ENCODE results near the gene USP22. TPM values are rescaled to one million over a fixed set of nuclear protein-coding genes. Genes with fewer than 3 reads are reported as not detected.

Gene USP22
- total RNA-seq, 1 donor from 2014 or later: 378 TPM

DNA sequence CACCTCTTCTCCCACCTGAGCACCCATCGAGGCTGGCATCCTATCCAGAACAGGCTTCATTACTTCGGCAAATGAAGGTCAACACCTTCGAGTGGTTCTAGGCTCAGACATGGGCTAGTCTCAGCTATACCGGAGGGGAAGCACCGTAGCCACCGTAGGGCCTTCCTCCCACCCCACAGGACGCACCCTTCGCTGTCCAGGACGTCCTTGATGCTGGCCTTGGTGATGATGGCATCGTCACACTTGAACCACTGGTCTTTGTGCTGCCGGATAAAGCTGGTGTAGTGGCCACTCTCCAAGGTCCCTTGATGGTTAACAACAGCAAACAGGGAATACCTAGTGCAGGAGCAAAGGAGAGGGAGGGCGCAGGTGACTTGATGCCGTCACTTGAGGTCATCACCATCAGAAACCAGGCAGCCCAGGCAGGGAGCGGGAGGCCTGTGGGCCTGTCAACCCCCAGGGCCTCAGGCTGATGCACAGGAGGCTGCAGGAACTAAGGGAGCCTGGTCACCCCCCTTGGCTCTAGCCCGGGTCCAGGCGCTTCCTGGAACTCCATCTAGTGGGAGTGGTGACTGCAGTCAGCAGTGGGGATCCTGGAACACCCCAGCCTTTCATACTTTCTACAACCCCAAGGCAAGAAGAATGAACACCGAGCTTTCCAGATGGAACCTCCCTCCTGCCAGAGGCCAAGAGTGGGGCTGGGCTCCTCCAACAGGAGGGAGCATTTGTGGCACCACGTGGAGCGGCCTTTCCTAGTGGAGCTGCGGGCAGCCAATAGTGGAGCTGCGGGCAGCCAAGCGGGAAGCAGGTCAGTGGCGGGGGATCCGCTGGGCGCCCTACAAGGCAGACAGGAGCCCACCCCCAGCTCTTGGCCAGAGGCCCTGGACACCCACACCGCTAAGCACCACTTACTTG, 38.5 kb downstream of the USP22 start:
- DNase-seq (ENCODE audit: low spot score in 2 of 2) (no peak), FAIRE-seq (no peak)

DNA sequence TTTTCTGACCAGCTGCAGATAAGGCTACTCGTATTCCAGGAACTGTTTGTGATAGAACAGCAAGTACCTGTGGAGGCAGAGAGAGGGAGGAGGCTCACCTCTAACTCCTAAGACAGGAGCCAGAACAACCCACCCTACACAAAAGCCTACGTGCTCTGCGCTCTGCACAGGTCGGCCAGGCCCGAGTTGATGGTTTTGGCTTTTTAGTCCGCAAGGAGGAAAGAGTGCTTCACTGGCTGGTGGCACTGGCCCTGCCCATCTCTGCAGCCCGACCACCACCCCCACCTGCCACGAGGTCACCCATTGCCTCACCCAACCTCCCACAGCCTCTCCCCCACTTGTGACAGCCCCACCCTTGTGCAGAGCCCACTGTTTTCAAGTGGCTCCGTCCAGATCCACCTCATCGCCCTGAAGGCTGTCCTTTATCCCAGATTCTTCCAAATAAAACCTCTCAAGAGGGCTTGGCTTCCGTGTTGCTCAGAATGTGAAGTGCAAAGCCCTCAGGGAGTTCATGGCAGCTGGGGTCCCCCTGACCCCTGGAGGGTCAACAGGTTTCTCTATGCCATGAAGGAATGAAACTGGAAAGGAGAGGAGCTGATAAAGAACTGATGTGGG, 39.7 kb downstream of the USP22 start:
- no peak for FAIRE-seq

DNA sequence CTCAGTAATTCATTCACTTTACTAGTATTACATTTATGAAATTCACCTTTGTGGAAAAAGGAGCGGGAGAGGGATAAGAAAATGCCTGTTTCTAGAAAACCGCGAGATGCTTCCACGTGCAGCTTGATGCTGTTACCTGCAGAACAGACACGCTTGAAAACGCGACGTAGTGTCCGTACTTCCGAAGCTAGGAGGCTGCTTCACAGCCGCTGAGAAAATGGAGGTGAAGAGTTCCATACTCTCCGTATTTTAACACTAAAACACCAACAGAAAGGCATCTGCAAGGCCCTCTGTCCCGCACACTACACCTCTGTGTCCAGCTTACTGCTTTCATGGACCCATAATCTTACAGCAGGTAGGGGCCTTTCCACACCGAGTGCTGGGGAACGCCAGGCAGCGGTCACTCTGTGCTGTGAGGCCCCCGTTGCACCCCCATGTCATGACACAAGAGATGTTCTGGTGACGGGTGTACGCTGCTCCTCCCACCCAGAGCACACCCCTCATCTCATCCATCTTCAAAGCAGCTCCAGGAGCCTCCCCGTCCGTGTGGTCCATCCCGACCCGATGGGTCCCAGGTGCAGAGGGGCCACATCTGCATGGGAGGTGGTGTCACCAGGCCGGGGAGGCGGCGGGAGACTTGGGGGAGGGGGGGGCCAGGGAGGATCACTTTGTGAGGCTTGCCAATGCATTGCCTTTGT, 40.4 kb downstream of the USP22 start:
- no peak for FAIRE-seq
- DNase-seq (ENCODE audit: low spot score in 2 of 2): no peak

More for the DNA sequence above, 39.7 kb downstream of the USP22 start:
- DNase-seq (ENCODE audit: low spot score in 2 of 2): no peak

DNA sequence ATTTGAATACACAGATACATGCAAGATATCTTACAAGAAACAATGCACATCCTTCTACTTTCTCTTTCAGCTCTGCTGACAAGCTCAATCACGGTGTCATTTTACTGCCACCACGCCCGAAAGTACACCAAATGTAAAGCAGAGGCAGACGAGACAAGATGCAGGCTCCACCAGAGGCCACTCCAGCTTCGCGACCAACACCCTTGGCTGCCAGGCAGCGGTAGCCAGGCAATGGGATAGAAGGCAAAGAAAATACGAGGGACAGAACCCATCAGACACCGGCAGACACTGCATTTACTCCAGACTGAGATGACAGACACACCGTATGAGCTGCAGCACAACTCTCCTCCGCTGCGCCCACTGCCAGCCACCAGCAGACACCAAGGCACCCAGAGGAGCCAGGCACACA, 41.0 kb downstream of the USP22 start:
- DNase-seq (ENCODE audit: low spot score in 2 of 2) (no peak), FAIRE-seq (no peak)

DNA sequence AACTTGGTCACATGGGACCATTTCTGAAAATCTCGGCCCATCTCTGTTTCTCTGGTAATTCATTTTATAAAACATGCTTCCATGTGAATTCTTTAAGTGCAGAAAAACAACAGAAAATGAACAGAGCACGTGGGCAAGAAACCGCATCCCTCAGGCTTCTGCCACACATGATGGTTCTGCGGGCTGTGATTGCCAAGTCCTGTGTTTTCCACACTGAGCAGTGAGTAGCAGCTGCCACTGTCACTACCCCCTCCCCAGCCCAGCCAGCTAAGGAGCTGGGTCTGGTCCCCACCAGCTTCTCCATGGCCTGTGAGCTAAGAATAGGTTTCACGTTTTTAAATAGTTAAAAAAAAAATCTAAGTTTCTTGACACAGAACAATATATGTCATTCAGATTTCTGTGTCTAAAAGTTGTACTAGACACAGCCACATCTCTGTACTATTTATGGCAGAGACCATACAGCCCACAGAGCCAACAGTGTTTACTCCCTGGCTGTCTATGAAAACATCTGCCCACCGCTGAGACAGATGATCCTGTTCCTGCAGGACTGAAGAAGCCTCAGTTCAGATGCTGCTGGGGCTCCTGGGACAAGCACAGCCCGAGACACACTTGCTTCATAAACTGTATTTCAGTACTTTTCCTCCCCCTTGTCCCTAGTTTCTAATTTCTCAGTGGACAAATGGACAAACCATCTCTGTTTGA, 41.5 kb downstream of the USP22 start:
- FAIRE-seq: no peak
- no peak for DNase-seq (ENCODE audit: low spot score in 2 of 2)

DNA sequence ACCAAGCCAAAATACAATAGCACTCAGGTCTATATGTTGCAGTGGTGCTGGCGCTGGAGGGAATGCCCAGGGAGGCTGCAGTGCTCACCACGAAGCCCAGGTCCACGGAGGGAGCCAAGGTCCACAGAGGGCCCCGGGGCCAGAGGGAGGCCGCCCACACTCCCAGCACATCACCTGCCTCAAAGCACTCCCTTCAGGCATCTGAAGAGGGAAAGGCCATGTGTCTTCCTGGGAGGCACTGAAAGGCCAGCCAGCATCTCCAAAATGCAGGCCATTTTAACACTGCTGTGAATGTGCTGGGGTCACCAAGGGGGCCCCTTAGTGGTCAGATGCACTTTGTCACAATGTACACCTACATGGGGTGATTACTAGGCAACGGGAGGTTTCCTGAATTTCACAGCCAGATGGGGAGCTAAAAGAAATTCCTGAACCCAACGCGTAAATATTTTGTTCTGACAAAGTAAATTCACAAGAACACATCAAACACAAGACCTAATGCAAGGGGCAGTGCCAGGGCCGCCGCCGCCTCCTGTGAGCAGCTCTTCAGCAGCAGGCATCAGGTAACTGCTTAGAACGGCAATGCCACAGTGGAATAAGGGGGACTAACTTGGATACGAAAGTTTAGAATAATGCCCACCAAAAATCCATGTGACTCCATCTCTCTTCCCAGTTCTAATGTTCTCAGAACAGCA, 42.8 kb downstream of the USP22 start:
- FAIRE-seq (no peak), DNase-seq (ENCODE audit: low spot score in 2 of 2) (no peak)

DNA sequence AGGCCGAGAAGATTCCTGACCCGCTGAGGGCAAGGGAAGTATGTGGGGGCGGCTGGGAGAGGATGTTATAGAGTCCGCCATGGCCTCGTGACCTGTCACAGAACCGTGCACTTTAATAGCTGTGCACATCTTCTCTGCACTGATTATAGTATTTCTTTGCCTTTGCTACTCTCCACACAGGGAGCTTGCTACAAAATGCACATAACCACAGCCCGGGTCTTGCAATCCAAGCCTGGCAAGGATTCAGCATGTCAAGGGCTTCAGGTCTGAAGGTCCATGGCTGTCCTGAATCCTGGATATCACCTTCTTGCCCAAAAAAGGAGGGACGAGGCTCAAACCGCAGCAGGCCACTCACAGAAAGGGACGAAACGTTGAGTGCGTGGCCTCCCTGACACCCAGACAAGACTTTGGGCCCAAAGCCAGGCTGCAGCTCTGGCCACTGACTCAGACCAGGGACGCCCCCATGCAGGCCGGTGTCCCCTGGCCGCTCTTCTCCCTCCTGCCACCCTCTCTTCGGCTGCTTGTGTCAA, 43.7 kb downstream of the USP22 start:
- FAIRE-seq: no peak
- no peak for DNase-seq (ENCODE audit: low spot score in 2 of 2)

DNA sequence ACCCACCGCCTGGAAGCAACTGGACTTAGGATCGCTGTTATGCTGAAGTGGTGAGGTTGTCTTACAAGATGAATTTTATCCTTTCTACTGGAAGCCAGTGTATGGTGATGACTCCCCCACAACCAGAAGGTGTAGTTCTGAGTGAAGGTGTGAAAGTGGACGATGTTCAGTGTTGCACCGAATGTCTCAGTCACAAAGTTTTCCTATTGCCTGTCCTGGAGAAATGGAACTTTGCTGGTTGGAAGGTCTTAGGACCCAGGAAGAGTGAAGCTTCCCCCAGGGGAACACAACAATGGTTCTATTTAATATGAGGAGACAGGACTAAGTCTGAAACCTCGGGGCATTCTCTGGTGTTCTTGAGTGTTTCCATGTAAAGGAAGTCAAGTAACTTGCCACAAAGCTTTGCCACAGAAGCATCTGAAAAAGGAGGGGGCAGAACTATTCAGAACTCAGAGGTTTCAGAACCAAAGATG, 44.2 kb downstream of the USP22 start:
- no peak for FAIRE-seq

DNA sequence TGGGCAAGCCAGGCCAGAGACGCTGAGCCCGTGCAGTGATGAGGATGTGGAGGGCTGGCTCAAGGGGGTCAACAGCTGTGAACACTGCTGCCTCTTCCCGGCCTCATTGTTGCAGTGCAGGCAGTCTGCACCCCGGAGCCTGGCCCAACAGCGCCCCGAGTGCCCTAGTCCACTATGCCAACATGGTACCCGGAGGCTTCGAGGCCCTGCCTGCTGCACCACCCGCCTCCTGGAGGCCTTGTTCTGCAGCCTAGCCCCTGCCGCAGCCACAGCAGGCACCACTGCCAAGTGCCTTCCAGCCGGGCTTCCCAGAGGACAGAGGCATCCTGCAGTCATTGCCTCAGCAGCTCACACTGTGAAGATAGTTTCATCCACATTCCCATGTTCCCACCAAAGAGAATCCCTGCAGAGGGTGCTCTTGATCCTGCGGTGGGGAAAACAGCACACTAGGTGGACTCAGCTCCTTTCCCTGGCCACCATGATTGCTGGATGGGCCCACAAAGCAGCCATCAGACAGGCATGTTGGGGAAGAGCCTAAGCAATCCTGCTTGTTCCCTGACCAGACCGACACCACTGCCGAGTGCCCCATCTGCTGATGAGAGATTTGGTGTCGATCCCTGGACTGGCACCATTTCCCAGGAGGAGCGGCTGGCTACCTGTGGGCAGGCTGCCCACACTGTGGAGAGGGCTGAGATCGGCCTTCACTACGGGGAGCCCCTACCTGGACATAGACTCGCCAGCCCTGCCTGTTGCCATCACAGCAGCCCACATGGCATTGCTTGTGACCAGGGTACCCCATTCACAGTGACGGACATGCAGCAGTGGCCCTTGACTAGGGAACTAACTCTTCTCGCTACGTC, 44.9 kb downstream of the USP22 start:
- FAIRE-seq (no peak), DNase-seq (ENCODE audit: low spot score in 2 of 2) (no peak)

More for the DNA sequence above, 44.2 kb downstream of the USP22 start:
- no peak for DNase-seq (ENCODE audit: low spot score in 2 of 2)

DNA sequence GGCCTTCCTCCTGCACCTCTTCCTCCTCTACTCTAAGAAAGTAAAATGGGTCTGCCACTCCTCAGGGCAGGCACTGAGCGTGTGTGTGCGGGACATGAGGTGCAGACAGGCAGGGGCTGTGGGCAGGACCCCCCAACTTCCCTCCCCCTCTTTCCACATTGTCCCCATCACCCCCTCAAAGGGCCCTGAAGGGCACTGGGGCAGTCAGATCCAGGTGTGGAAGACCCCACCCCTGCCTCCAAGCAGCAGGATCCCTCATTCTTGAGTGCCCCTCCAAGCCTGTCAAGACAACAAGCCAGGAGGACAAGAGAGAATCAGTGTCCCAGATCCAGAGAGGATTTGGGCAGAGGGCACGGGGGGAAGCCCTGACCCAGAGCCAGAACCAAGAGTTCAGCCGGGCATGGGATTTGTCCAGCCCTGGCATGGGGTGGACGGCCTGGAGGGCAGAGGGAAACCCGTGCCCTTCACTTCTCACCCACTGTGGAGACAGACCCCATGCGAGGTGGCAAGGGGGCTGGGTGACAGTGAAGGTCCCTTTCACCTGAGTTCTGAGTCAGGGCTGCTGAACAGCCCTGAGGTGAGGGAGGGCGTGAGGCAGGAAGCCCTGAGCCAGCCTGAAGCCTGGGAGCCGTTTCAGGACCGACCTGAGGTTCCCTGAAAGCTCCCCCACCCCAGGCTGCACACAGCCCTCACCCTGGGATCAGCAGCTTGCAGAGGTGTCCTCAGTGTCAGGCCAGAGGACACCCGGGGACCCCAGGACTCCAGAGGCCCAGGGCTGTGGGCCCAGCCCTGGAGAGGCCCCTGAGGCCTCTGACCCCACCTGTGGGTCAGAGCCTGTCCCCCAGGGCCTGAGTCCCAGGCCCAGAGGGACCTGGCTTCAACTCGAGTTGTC, 45.8 kb downstream of the USP22 start:
- DNase-seq (ENCODE audit: low spot score in 2 of 2): no peak
- no peak for FAIRE-seq

DNA sequence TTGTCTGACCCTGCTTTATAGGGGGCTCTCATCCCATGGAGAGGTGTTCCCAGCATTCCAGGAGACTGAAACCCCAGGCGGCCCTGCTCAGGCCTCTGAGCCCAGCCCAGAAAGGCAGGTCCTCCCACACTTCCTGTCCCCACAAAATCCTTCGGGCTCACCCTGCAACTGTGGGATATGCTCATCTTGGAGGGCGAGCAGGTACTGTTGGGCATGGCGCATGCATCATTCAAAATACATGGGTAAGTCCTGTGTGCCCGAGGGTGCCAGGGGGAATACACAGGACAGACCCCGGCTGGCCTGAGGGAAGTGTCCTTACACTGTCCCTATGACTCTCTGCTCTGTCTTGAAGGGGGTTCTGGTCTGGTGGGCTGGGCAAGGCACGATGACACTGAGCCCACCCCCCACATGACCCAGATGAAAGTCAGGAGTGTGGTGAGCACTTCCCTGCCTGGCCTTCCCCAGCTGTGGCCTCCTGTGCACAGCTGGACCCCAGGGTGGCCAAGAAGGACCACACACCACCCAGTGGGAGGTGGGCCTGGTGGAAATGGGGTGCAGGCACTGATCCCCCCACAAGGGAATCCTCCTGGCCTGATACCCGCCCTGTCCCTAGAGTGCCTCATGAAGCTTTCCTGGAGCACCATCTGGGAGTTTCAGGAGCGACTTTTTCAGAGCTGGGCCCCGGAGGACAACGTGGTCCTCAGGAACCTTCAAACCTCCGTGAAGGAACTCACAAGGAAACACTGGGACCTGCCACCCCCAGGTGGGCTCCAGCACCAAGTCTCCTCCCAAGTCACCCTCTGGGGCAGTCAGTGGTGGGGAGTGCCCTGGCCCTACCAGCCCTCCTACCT, 46.7 kb downstream of the USP22 start:
- FAIRE-seq: no peak
- DNase-seq (ENCODE audit: low spot score in 2 of 2): no peak

DNA sequence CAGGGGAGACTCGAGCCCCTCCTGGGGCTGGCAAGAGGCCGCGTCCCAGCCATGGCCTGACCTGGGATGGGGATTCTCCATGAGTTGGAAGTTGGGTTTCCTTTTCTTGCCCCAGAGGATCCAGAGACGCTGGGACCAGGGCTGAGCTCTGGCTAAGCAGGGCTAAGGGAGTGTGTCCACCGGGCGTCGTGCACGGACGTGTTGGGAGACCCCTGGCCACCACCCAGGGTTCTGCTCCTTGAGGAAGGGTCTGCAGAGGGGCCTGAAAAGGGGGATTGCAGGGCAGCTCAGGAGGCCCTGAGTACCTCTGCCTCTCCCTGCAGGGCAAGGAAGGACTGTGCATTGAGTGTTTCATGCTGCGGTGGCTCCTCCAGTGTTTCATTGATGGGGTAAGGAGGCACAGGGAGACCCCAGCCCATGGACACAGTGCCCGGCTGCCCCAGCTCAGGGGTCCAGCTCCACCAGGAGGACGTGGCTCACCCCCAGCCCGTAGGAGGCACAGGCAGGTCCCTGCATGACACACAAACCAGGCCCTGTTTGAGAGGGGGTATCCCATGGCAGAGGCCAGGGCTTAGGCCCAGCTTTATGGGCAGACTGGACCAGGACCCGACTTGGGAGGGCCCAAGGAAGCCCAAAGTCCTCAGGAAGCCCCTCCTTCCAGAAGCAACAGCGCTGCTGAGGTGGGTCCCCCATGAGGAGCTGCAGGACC, 47.5 kb downstream of the USP22 start:
- FAIRE-seq: no peak
- DNase-seq (ENCODE audit: low spot score in 2 of 2): no peak

DNA sequence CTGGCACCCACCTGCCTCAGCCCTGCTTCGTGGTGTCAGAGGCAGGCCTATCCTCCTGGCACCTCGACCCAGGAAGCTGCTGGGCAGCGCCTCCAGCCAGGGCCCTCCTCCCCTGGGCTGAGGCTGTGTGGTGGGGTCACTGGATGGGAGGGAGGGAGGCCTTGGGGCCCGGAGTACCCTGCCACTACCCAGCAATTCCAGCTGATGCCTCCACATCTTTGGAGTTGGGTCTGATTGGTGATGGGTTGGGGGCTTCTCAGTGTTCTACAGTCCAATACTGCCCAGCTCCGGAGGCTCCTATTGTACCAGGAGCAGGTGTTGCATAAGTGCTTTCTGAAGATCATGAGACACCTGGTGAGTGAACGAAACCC, 48.0 kb downstream of the USP22 start:
- no peak for DNase-seq (ENCODE audit: low spot score in 2 of 2)
- no peak for FAIRE-seq

DNA sequence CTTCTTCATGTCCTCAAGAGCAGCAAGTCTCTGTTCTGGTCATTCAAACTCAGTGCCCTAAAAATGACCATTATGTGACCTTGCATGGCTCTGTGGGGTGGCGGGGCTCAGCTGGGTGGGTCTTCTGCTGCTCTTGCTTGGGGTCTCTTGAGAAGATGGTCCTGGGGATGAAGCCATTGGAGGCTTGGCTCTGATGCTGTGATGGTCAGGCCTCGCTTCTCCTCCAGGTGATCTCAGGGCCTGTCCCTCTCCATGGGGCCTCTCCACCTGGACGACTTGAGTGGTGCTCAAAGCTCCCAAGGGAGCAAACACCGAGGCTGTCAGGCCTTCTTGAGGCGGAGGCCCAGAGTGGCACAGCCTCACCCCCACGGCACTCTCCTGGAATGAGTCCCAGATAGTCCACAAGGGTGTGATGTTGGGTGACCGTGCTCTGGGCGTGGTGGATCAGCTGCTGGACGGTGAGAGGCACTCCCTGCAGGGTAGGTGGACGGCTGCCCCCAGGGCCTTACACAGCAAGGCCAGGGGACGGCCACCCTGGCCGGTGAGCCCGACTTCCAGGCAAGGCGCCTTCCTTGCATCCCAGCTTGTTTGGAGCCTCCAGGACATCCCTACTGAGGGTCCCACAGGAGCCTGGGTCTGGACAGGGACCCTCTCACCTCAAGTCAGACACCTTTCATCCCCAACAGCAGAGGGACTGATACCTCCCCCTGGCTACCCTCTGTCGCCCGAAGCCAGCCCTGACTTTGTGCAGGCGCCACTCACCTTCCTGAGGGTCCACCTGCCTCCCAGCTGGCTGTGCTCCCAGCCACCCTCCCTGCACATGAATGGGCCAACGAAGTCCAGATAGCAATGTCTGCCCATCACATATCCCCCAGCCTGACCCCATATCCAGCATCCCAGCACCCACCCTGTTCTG, 48.7 kb downstream of the USP22 start:
- no peak for DNase-seq (ENCODE audit: low spot score in 2 of 2)
- no peak for FAIRE-seq
